DMS 273 (cell line): Measurements from ENCODE around the gene GCAT.
"Not testable (repeated sequence)": the region's sequence is repeated elsewhere in the genome, so short reads cannot be mapped to it uniquely, and the experiment has no call there.

Source experiments
- DNase-seq: peaks from one replicate; lab custom pipeline; 2025; ENCODE audit not compliant: unreplicated experiment; lab: John Stamatoyannopoulos, UW

The GCAT gene

GRCh38 chr22:37782340-37783168, 25.2 kb upstream of the GCAT start:
- DNase-seq: no peak

GRCh38 chr22:37784829-37785495, 22.8 kb upstream of the GCAT start:
- no peak for DNase-seq

- no peak for DNase-seq
These were observed 17.5 kb upstream of the GCAT start for GRCh38 chr22:37790234-37790633.

- DNase-seq: no peak
These were observed 15.2 kb upstream of the GCAT start for GRCh38 chr22:37792494-37792893.

GRCh38 chr22:37794376-37794775, 13.4 kb upstream of the GCAT start:
- no peak for DNase-seq

- no peak for DNase-seq
These were observed 11.7 kb upstream of the GCAT start for GRCh38 chr22:37796079-37796478.

- DNase-seq: not testable (repeated sequence)
These were observed 10.5 kb upstream of the GCAT start for GRCh38 chr22:37797259-37797658.

- no peak for DNase-seq
These were observed 9.7 kb upstream of the GCAT start for GRCh38 chr22:37797874-37798500.

GRCh38 chr22:37799979-37800378, 7.8 kb upstream of the GCAT start:
- DNase-seq: not testable (repeated sequence)

GRCh38 chr22:37801946-37802309, 5.8 kb upstream of the GCAT start:
- peak; percentile 50 for DNase-seq

- peak; percentile 76 for DNase-seq
These were observed 5.2 kb upstream of the GCAT start for GRCh38 chr22:37802310-37803194.

GRCh38 chr22:37803195-37803638, 4.5 kb upstream of the GCAT start:
- no peak for DNase-seq

GRCh38 chr22:37803639-37804351, 3.9 kb upstream of the GCAT start:
- DNase-seq: no peak

GRCh38 chr22:37804352-37804880, 3.3 kb upstream of the GCAT start:
- peak; percentile 37 for DNase-seq

- peak; percentile 90 for DNase-seq
These were observed 2.6 kb upstream of the GCAT start for GRCh38 chr22:37804881-37805809.

GRCh38 chr22:37805810-37806277, 1.9 kb upstream of the GCAT start:
- DNase-seq: no peak

- DNase-seq: peak; percentile 30
These were observed 1.1 kb upstream of the GCAT start for GRCh38 chr22:37806409-37807333.

- peak; percentile 42 for DNase-seq
These were observed 542 bp downstream of the GCAT start for GRCh38 chr22:37808294-37808657.
